Activated T-helper 1 cell treated with anti-CD3 and anti-CD28 coated beads, Interleukin-2, amount 50 U/mL, for 16 hours (primary cell): ENCODE results near the gene NOTUM.
A peak's percentile ranks its signal among the peaks of the same experiment; 100 is the strongest.

Source experiments
- DNase-seq, 2 donors: peaks; one replicate each; pipeline ENCODE4 v3.0.0-alpha.2; 2020; ENCODE audit warnings: low read depth in 1 of 2, low spot score in 1 of 2

The NOTUM gene

GRCh38 chr17:81940538-81941483 lies 20.2 kb downstream of the NOTUM start:
- no peak for DNase-seq

GRCh38 chr17:81939881-81940385 lies 21.1 kb downstream of the NOTUM start:
- DNase-seq: no peak

GRCh38 chr17:81939218-81939617 lies 21.8 kb downstream of the NOTUM start:
- no peak for DNase-seq

- DNase-seq: no peak
Observed at GRCh38 chr17:81935709-81936084, 25.3 kb downstream of the NOTUM start.

GRCh38 chr17:81934850-81935708 lies 25.9 kb downstream of the NOTUM start:
- no peak for DNase-seq

GRCh38 chr17:81934098-81934757 lies 26.8 kb downstream of the NOTUM start:
- DNase-seq: no peak

- DNase-seq: no peak
Observed at GRCh38 chr17:81933178-81933699, 27.7 kb downstream of the NOTUM start.

- DNase-seq: no peak
Observed at GRCh38 chr17:81932333-81932983, 28.5 kb downstream of the NOTUM start.

- no peak for DNase-seq
Observed at GRCh38 chr17:81931557-81932332, 29.2 kb downstream of the NOTUM start.

GRCh38 chr17:81931189-81931556 lies 29.8 kb downstream of the NOTUM start:
- no peak for DNase-seq

GRCh38 chr17:81930142-81931125 lies 30.6 kb downstream of the NOTUM start:
- DNase-seq: no peak

- no peak for DNase-seq
Observed at GRCh38 chr17:81929253-81930141, 31.5 kb downstream of the NOTUM start.

GRCh38 chr17:81928544-81929252 lies 32.3 kb downstream of the NOTUM start:
- no peak for DNase-seq

GRCh38 chr17:81927653-81928543 lies 33.1 kb downstream of the NOTUM start, which contains the start of gene MAFG:
Gene MAFG (minus strand): TSS chr17:81927735. CDS start chr17:81923185, 4,550 bp downstream.
- peak; percentile 75 to 87 for DNase-seq

- no peak for DNase-seq
Observed at GRCh38 chr17:81927152-81927652, 33.8 kb downstream of the NOTUM start.
